ENCODE data around the gene CREB5.

The CREB5 gene

DNA sequence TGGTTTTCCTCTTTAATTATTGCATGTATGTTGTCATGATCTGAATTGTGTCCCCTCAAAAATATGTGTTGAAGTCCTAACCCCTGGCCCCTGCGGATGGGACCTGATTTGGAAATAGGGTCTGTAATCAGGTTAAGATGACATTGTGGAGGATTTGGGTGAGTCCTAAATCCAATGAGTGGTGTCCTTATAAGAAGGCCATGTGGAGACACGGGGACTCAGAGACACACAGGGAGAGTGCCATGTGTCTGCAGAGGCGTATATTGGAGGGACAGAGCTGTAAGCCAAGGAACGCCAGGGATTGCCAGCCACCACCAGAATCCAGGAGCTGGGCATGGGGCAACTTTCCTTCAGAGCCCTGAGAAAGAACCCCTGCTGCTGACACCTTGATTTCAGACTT is 171.9 kb downstream of the CREB5 start:
- Histone ChIP-seq H3K27me3 (ENCODE audit: insufficient read depth, low read length) (no peaks in the 10 kb centered on the region), H3K27ac (ENCODE audit: low read depth, low read length) (no peak overlapping the region), H3K4me3 (ENCODE audit: low read length) (no peak overlapping the region), H3K4me1 (ENCODE audit: insufficient read depth, low read length) (no peaks in the 10 kb centered on the region), H3K36me3 (ENCODE audit: insufficient read depth, low read length) (no peaks in the 10 kb centered on the region), H3K9ac (ENCODE audit: low read depth, low read length) (no peak overlapping the region), H3K9me3 (ENCODE audit: insufficient read depth, low read depth, low read length) (no peaks in the 10 kb centered on the region)
- WGBS, result 94% methylated on average over 4 of the region's 4 CpGs

- H3K4me3 ChIP-seq (ENCODE audit: low read length), result no peak overlapping the region
- H3K9me3 ChIP-seq (ENCODE audit: insufficient read depth, low read depth, low read length), result no peaks in the 10 kb centered on the region
- no peaks in the 10 kb centered on the region for H3K4me1 ChIP-seq (ENCODE audit: insufficient read depth, low read length)
- no peak overlapping the region for H3K9ac ChIP-seq (ENCODE audit: low read depth, low read length)
- no peaks in the 10 kb centered on the region for H3K36me3 ChIP-seq (ENCODE audit: insufficient read depth, low read length)
- H3K27me3 ChIP-seq (ENCODE audit: insufficient read depth, low read length), result no peaks in the 10 kb centered on the region
- 91% methylated on average over 4 of the region's 4 CpGs for WGBS
- no peak overlapping the region for H3K27ac ChIP-seq (ENCODE audit: low read depth, low read length)
Measured at GRCh38 chr7:28586736-28587135, 174.4 kb downstream of the CREB5 start.

- H3K4me1 ChIP-seq (ENCODE audit: insufficient read depth, low read length), result no peaks in the 10 kb centered on the region
- H3K27me3 ChIP-seq (ENCODE audit: insufficient read depth, low read length), result no peaks in the 10 kb centered on the region
- H3K36me3 ChIP-seq (ENCODE audit: insufficient read depth, low read length), result no peaks in the 10 kb centered on the region
- H3K27ac ChIP-seq (ENCODE audit: low read depth, low read length), result no peak overlapping the region
- 90% methylated on average over 3 of the region's 3 CpGs for WGBS
- H3K4me3 ChIP-seq (ENCODE audit: low read length), result no peak overlapping the region
- no peak overlapping the region for H3K9ac ChIP-seq (ENCODE audit: low read depth, low read length)
- H3K9me3 ChIP-seq (ENCODE audit: insufficient read depth, low read depth, low read length), result no peaks in the 10 kb centered on the region
Measured at GRCh38 chr7:28587211-28587610, 174.9 kb downstream of the CREB5 start.

DNA sequence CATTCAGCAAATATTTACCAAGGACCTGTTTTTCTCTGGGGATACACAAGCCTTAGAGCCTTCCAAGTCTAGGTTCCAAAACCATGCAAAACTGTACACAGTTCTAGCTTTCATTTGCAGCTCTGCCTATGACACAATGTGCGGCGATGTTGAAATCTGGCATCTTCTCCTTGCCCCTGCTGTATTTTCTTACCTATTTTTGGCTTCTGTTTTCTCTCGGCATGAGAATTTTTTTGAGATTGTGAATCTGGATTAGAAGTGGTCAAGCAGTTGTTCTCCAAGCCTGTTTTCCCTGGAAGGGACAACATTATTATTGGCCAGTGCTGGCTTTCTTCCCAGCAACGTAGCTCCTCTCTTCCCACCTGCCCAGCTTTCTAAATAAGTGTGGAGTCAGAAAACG is 176.3 kb downstream of the CREB5 start:
- H3K27me3 ChIP-seq (ENCODE audit: insufficient read depth, low read length), result no peaks in the 10 kb centered on the region
- no peaks in the 10 kb centered on the region for H3K9me3 ChIP-seq (ENCODE audit: insufficient read depth, low read depth, low read length)
- no peaks in the 10 kb centered on the region for H3K36me3 ChIP-seq (ENCODE audit: insufficient read depth, low read length)
- 92% methylated on average over 5 of the region's 5 CpGs for WGBS
- no peak overlapping the region for H3K9ac ChIP-seq (ENCODE audit: low read depth, low read length)
- H3K4me1 ChIP-seq (ENCODE audit: insufficient read depth, low read length), result no peaks in the 10 kb centered on the region
- H3K27ac ChIP-seq (ENCODE audit: low read depth, low read length), result no peak overlapping the region
- H3K4me3 ChIP-seq (ENCODE audit: low read length), result no peak overlapping the region

- Histone ChIP-seq H3K4me3 (ENCODE audit: low read length) (no peak overlapping the region), H3K27ac (ENCODE audit: low read depth, low read length) (no peak overlapping the region), H3K4me1 (ENCODE audit: insufficient read depth, low read length) (no peaks in the 10 kb centered on the region), H3K27me3 (ENCODE audit: insufficient read depth, low read length) (no peaks in the 10 kb centered on the region), H3K9ac (ENCODE audit: low read depth, low read length) (no peak overlapping the region), H3K36me3 (ENCODE audit: insufficient read depth, low read length) (no peaks in the 10 kb centered on the region), H3K9me3 (ENCODE audit: insufficient read depth, low read depth, low read length) (no peaks in the 10 kb centered on the region)
- 93% methylated on average over 5 of the region's 5 CpGs for WGBS
Measured at GRCh38 chr7:28591041-28591674, 178.8 kb downstream of the CREB5 start.

- H3K9ac ChIP-seq (ENCODE audit: low read depth, low read length), result no peak overlapping the region
- no peaks in the 10 kb centered on the region for H3K36me3 ChIP-seq (ENCODE audit: insufficient read depth, low read length)
- no peaks in the 10 kb centered on the region for H3K27me3 ChIP-seq (ENCODE audit: insufficient read depth, low read length)
- WGBS, result 86% methylated on average over 2 of the region's 2 CpGs
- no peaks in the 10 kb centered on the region for H3K9me3 ChIP-seq (ENCODE audit: insufficient read depth, low read depth, low read length)
- H3K4me1 ChIP-seq (ENCODE audit: insufficient read depth, low read length), result no peaks in the 10 kb centered on the region
- no peak overlapping the region for H3K4me3 ChIP-seq (ENCODE audit: low read length)
- H3K27ac ChIP-seq (ENCODE audit: low read depth, low read length), result no peak overlapping the region
Measured at GRCh38 chr7:28591725-28592349, 179.5 kb downstream of the CREB5 start.

- H3K4me1 ChIP-seq (ENCODE audit: insufficient read depth, low read length), result no peaks in the 10 kb centered on the region
- H3K4me3 ChIP-seq (ENCODE audit: low read length), result no peak overlapping the region
- no peak overlapping the region for H3K9ac ChIP-seq (ENCODE audit: low read depth, low read length)
- WGBS, result 97% methylated on average over 2 of the region's 3 CpGs
- no peaks in the 10 kb centered on the region for H3K36me3 ChIP-seq (ENCODE audit: insufficient read depth, low read length)
- H3K9me3 ChIP-seq (ENCODE audit: insufficient read depth, low read depth, low read length), result no peaks in the 10 kb centered on the region
- no peak overlapping the region for H3K27ac ChIP-seq (ENCODE audit: low read depth, low read length)
- H3K27me3 ChIP-seq (ENCODE audit: insufficient read depth, low read length), result no peaks in the 10 kb centered on the region
Measured at GRCh38 chr7:28592861-28593260, 180.5 kb downstream of the CREB5 start.

- no peak overlapping the region for H3K4me3 ChIP-seq (ENCODE audit: low read length)
- H3K4me1 ChIP-seq (ENCODE audit: insufficient read depth, low read length), result no peaks in the 10 kb centered on the region
- no peaks in the 10 kb centered on the region for H3K27me3 ChIP-seq (ENCODE audit: insufficient read depth, low read length)
- H3K27ac ChIP-seq (ENCODE audit: low read depth, low read length), result no peak overlapping the region
- no peaks in the 10 kb centered on the region for H3K9me3 ChIP-seq (ENCODE audit: insufficient read depth, low read depth, low read length)
- no peak overlapping the region for H3K9ac ChIP-seq (ENCODE audit: low read depth, low read length)
- WGBS, result 89% methylated on average over 1 of the region's 4 CpGs
- H3K36me3 ChIP-seq (ENCODE audit: insufficient read depth, low read length), result no peaks in the 10 kb centered on the region
Measured at GRCh38 chr7:28595076-28595475, 182.8 kb downstream of the CREB5 start.

DNA sequence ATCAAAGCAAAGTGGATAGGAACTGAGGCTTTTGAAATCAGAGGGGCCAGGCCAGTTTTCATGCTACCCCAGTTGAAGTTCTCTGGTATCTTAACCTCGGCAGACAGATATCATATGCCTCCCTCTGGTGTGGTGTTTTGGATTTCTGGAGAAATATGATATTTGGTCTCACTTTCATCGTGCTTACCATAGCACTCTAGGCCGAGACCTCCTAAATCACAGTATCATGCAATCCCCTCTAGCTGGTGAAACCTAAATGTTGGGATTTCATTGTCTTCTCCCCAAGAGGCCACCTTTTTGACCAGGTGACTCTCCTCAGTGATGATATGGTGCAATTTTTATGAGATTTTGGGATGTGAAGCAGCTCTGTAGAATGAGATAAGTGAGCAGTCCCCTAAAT is 183.5 kb downstream of the CREB5 start:
- 94% methylated on average over 3 of the region's 3 CpGs for WGBS
- H3K9me3 ChIP-seq (ENCODE audit: insufficient read depth, low read depth, low read length), result no peaks in the 10 kb centered on the region
- no peaks in the 10 kb centered on the region for H3K36me3 ChIP-seq (ENCODE audit: insufficient read depth, low read length)
- no peak overlapping the region for H3K27ac ChIP-seq (ENCODE audit: low read depth, low read length)
- no peaks in the 10 kb centered on the region for H3K27me3 ChIP-seq (ENCODE audit: insufficient read depth, low read length)
- no peak overlapping the region for H3K4me3 ChIP-seq (ENCODE audit: low read length)
- no peak overlapping the region for H3K9ac ChIP-seq (ENCODE audit: low read depth, low read length)
- no peaks in the 10 kb centered on the region for H3K4me1 ChIP-seq (ENCODE audit: insufficient read depth, low read length)

DNA sequence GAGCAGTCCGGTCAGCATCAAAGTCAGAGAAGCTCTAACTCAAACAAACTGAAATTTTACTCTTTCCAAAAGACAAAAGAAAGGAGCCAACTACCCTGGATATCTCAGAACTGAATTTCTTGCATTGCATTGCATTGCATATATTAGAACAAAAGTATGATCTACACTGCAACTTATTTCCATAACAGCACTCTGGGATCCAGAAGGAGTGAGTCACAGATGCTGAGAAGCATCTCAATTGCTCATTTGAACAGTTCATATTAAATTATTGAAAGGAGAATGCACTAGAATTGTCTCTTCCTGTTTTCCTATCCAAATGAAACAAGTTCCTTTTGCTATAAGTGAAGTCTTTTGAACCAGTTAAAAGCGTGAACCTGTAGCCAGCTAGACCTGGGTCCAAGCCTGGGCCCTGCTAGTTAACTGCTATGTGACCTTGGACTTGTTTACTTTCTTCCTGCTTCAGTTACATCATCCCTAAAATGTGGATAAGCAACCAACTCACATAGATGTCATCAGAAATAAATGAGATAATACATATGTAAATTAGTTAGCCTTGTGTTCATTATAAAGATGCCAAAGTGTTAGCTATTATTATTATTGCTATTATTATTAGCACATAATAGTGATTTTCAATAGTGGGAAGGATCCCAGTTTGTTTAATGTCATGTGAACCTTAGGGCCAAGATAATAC is 184.1 kb downstream of the CREB5 start:
- WGBS, result 95% methylated on average over 2 of the region's 2 CpGs
- Histone ChIP-seq H3K27ac (ENCODE audit: low read depth, low read length) (no peak overlapping the region), H3K36me3 (ENCODE audit: insufficient read depth, low read length) (no peaks in the 10 kb centered on the region)

DNA sequence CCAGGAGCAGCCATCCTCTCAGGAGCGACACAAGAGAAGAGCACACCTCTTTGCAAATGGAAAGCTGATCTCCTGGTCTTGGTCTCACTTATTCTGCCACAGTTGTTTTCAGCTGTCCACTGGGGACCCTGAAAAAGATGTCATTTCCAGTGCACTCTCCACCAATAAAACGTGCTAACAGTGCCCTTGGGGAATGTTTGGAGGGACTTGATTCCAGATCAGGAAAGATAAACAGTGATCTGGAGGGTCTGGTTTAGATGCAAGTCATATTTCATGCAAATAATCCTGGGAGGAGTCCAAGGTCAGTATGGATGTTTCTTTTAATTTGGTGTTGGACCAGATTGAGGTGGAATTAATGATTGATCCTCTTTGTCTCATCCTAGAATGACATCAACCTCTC is 185.0 kb downstream of the CREB5 start:
- Histone ChIP-seq H3K4me1 (ENCODE audit: insufficient read depth, low read length) (no peaks in the 10 kb centered on the region), H3K27me3 (ENCODE audit: insufficient read depth, low read length) (no peaks in the 10 kb centered on the region), H3K9ac (ENCODE audit: low read depth, low read length) (no peak overlapping the region), H3K27ac (ENCODE audit: low read depth, low read length) (no peak overlapping the region), H3K9me3 (ENCODE audit: insufficient read depth, low read depth, low read length) (no peaks in the 10 kb centered on the region), H3K36me3 (ENCODE audit: insufficient read depth, low read length) (no peaks in the 10 kb centered on the region), H3K4me3 (ENCODE audit: low read length) (no peak overlapping the region)
- 66% methylated on average over 2 of the region's 2 CpGs for WGBS

More for the DNA sequence above, 184.1 kb downstream of the CREB5 start:
- Histone ChIP-seq H3K9ac (ENCODE audit: low read depth, low read length) (no peak overlapping the region), H3K4me3 (ENCODE audit: low read length) (no peak overlapping the region), H3K9me3 (ENCODE audit: insufficient read depth, low read depth, low read length) (no peaks in the 10 kb centered on the region), H3K4me1 (ENCODE audit: insufficient read depth, low read length) (no peaks in the 10 kb centered on the region), H3K27me3 (ENCODE audit: insufficient read depth, low read length) (no peaks in the 10 kb centered on the region)
